Measurements from ENCODE around the gene GPRC5D.

The GPRC5D gene

GRCh38 chr12:12936983-12937491, 14.9 kb downstream of the GPRC5D start:
- DNase-seq (ENCODE audit: low read depth) = no peak

DNA sequence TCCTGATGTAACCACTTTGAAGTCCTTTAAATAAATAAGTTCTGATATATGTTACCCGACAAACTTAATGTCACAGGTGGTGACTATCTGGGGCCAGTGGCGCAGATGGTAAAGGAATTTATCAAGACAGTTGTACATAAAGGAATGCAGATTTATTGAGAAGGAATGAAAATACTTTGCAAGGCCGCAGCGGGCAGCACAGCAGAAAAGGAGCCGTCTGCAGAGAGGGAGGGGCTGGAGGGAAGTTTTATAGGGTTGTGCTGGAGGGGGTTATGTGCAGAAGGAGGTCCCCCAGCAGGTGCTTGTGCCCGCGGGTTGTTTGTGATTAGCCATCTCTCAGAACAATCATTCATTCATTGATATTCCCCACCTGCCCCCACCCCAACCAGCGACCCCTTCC, 17.4 kb downstream of the GPRC5D start:
- no peak for DNase-seq (ENCODE audit: low read depth)

- no peak for DNase-seq (ENCODE audit: low read depth)
Measured at GRCh38 chr12:12933742-12934141, 18.2 kb downstream of the GPRC5D start.

GRCh38 chr12:12930633-12931219, 21.2 kb downstream of the GPRC5D start:
- DNase-seq (ENCODE audit: low read depth) = no peak

GRCh38 chr12:12929696-12930095, 22.3 kb downstream of the GPRC5D start:
- no peak for DNase-seq (ENCODE audit: low read depth)

DNA sequence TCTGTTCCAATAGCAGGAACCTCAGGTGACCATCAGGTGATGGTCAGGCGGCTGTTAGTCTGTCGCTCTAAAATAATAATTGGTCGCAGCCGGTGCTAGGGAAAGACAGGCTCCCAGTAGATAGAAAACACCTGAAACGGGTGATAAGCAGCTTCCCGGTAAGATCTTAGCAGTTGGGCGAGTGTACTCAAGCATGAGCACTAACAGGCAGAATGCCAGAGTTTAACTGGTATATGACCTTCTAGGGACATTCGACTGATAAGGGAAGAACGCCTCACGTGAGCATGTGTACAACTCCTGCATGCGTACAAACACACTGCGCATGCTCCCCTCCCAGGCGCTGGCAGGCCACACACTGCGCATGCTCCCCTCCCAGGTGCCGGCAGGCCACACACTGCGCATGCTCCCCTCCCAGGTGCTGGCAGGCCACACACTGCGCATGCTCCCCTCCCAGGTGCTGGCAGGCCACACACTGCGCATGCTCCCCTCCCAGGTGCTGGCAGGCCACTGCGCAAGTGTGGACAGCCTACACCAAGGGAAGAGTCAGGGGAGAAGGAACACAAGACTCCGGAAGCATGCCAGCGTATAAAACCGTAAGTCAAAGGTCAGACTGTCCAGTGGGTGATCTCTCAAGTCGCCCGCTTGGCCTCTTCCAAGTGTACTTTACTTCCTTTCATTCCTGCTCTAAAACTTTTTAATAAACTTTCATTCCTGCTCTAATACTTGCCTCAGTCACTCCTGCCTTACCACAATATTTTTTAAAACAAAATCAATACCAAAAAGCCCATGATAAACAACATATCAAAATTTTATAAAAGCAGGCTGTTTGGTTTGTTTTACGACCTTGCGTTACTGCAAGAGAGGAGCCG, 24.5 kb downstream of the GPRC5D start:
- no peak for DNase-seq (ENCODE audit: low read depth)

- no peak for DNase-seq (ENCODE audit: low read depth)
Measured at GRCh38 chr12:12926571-12927071, 25.3 kb downstream of the GPRC5D start.

- no peak for DNase-seq (ENCODE audit: low read depth)
Measured at GRCh38 chr12:12925388-12925787, 26.6 kb downstream of the GPRC5D start.

DNA sequence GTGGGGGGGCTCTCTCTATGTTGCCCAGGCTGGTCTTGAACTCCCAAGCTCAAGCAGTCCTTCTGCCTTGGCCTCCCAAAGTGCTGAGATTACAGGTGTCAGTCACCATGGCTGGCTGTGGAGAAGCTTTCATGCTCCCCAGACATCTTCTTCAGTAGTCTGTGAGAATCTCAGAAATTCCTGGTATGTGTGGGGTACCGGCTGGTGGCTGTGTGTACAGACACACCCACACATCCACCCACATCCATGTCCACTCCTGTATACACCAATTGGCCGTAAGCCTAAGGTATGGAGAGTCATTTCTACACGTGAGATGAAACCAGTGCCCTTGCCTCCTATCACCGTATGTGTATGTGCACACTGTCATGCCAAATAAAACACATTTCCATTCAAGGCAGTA, 27.8 kb downstream of the GPRC5D start:
- DNase-seq (ENCODE audit: low read depth) = no peak

- no peak for DNase-seq (ENCODE audit: low read depth)
Measured at GRCh38 chr12:12922978-12923377, 29.0 kb downstream of the GPRC5D start.

- DNase-seq (ENCODE audit: low read depth) = no peak
Measured at GRCh38 chr12:12922191-12922616, 29.8 kb downstream of the GPRC5D start.

DNA sequence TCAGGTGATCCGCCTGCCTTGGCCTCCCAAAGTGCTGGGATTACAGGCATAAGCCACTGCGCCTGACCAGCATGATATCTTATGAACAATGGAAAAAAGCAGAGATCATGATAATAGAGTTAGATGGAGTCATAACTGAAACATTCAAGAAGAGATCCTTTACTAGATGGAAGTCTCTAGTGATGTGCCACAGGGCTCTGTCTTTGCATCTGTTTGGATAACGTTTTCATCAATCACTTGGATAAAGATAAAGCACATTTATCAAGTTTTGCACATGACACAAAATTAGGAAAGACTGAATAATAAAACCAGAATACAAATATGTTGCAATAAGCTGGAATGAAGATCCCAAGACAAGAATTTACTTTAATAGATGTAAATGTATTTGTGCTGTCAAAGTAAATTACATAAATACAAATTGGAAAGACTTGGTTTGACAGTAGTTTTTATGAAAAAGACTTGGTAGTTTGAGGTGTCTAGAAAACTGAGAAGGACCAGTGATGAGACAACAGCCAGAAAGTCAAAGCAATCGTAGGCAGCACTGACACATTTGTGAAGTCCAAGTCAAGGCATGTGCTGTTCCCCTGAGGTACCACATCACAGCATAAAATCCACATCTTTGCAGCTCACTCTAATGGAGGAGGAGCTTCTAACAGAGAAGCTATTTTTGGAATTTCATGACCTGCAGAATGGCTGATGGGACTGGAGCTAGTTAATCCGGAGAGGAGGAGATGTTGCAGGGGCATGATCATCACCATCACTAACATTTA, 32.1 kb downstream of the GPRC5D start:
- no peak for DNase-seq (ENCODE audit: low read depth)

GRCh38 chr12:12918781-12919389, 33.1 kb downstream of the GPRC5D start:
- no peak for DNase-seq (ENCODE audit: low read depth)

- DNase-seq (ENCODE audit: low read depth) = no peak
Measured at GRCh38 chr12:12917517-12917916, 34.5 kb downstream of the GPRC5D start.

DNA sequence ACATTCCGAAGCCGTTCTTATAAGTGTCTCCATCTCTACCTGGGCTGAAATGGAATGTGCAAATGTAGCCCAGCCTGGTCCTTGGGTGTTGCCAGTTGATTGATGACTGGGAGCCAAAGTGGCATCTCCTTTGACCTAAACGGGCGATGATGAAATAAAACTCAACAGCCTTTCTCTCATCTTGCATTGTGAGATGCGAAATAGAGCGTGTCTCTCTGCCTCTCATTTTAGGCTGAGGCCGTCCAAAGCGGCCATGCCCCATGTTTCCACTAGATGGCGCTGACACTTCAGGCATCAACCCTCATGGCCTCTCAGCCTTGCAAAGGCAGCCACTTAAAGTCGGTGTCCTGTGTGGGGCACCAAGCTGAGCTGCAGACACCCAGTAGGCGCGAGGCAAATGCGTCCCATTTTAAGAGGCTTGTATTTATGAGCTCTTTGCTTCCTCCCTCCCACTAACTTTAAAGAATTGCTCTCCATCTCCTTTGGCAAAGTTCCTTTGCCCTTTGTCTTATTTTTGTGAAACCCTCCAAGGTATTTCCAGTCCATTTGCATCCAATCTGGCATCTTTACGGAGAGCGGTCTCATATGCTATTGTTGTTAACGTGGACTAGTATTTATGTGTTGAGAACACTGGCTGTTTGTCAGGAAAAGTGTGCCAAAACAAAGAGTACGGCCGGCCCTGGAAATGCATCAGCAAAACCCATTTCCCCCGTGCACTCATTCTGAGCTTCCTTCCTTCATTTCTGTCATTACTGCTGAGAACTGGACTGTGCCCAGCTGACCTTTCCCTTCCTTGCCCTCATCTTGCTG, 35.6 kb downstream of the GPRC5D start:
- peak; percentile 73 for DNase-seq (ENCODE audit: low read depth)

- DNase-seq (ENCODE audit: low read depth) = no peak
Measured at GRCh38 chr12:12915656-12916055, 36.3 kb downstream of the GPRC5D start.

- no peak for DNase-seq (ENCODE audit: low read depth)
Measured at GRCh38 chr12:12912711-12913110, 39.3 kb downstream of the GPRC5D start.

DNA sequence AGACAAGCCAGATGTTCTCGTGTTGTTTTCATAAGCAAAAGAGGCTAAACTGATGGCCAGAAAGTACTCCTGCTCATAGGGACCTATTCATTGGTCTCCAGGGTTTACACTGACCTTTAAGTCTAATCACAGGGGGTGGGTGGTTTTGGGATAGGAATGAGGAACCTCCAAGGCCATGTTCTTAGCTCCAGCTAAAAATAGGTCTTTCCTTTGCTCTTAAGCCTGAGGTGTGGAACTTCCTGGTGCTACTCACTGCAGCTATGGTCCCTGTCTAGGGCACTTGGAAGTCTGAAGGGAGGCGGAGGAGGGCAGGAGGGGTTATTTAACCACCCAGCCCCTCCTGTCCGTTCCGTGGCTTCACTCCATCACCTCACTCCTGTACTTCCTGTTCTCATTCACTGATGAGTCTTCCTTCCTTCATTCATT, 42.0 kb downstream of the GPRC5D start:
- no peak for DNase-seq (ENCODE audit: low read depth)

- DNase-seq (ENCODE audit: low read depth) = no peak
Measured at GRCh38 chr12:12909228-12909994, 42.6 kb downstream of the GPRC5D start.

DNA sequence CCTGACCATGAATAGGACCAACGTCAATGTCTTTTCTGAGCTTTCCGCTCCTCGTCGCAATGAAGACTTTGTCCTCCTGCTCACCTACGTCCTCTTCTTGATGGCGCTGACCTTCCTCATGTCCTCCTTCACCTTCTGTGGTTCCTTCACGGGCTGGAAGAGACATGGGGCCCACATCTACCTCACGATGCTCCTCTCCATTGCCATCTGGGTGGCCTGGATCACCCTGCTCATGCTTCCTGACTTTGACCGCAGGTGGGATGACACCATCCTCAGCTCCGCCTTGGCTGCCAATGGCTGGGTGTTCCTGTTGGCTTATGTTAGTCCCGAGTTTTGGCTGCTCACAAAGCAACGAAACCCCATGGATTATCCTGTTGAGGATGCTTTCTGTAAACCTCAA, 43.3 kb downstream of the GPRC5D start:
- DNase-seq (ENCODE audit: low read depth) = no peak

Measured in activated T-helper 9 cell treated with anti-CD3 and anti-CD28 coated beads, Interleukin-2, amount 50 U/mL, for 16 hours (primary cell).